GM12878 (cell line): ENCODE results near the gene AGAP2. TPM values are rescaled to one million over a fixed set of nuclear protein-coding genes. Genes with fewer than 3 reads are reported as not detected.

Experiments
- ATF7 ChIP-seq: fragments of 450-650 bp; IDR thresholded peaks from 2 replicates; pipeline ENCODE4 v1.6.1; 2016; ENCODE audit warnings: low read depth, mild to moderate bottlenecking
- BHLHE40 ChIP-seq, 2 experiments: fragments of 450-650 bp in 1 of 2; IDR thresholded peaks; 2 replicates each; pipeline ENCODE4 v1.6.1; 2011 to 2017; ENCODE audit warnings: low read depth in 2 of 2, borderline replicate concordance in 1 of 2, improper control_type of control experiment in 1 of 2, low read length in 1 of 2, mild to moderate bottlenecking in 1 of 2
- JUNB ChIP-seq: IDR thresholded peaks from 2 replicates; pipeline ENCODE4 v1.6.1; 2016; ENCODE audit warnings: antibody characterized with exemption, mild to moderate bottlenecking
- KDM1A ChIP-seq: fragments of 200-600 bp; sonication (generic); IDR thresholded peaks from 2 replicates; pipeline ENCODE4 v1.6.1; 2016; ENCODE audit warnings: borderline replicate concordance
- MTA2 ChIP-seq: fragments of 450-650 bp; IDR thresholded peaks from 2 replicates; pipeline ENCODE4 v1.6.1; 2016; ENCODE audit warnings: low read depth, mild to moderate bottlenecking, moderate library complexity
- PAX8 ChIP-seq: fragments of 450-650 bp; IDR thresholded peaks from 2 replicates; pipeline ENCODE4 v1.6.1; 2017; ENCODE audit warnings: mild to moderate bottlenecking, moderate library complexity
- PML ChIP-seq: IDR thresholded peaks from 2 replicates; pipeline ENCODE4 v1.6.1; 2012; ENCODE audit warnings: low read length, inconsistent platforms
- POU2F2 ChIP-seq: IDR thresholded peaks from 3 replicates; pipeline ENCODE4 v1.6.1; 2011; ENCODE audit warnings: low read depth, mild to moderate bottlenecking, low read length, borderline replicate concordance
- RUNX3 ChIP-seq: IDR thresholded peaks from 2 replicates; pipeline ENCODE4 v1.6.1; 2012; ENCODE audit warnings: low read length, inconsistent platforms
- SP1 ChIP-seq: IDR thresholded peaks from one replicate; pipeline ENCODE4 v1.6.1; 2011; ENCODE audit warnings: low read depth, low read length
- SUPT20H ChIP-seq: IDR thresholded peaks from 2 replicates; pipeline ENCODE4 v1.6.1; 2011; ENCODE audit warnings: low read depth, mild to moderate bottlenecking, low read length, moderate library complexity, borderline replicate concordance; ENCODE audit not compliant: control insufficient read depth
- TCF3 ChIP-seq: IDR thresholded peaks from 2 replicates; pipeline ENCODE4 v1.6.1; 2012; ENCODE audit warnings: low read depth, mild to moderate bottlenecking, low read length, borderline replicate concordance; ENCODE audit not compliant: insufficient read depth
- YY1 ChIP-seq: IDR thresholded peaks from 2 replicates; pipeline ENCODE4 v1.6.1; 2011; ENCODE audit warnings: low read depth, mild to moderate bottlenecking, low read length
- polyA plus RNA-seq, 11 experiments: library from polyadenylated mRNA; depleted of rRNA in 4 of 11; unstranded in 6 of 11; stranded (reverse) in 5 of 11; fragments of >200 nt; fragmentation: Nextera tagmentation in 4 of 11; fragmentation: Illumina TruSeq in 1 of 11; extraction: Ambion mirVana in 4 of 11; extraction: Trizol in 1 of 11; gene quantifications; 1 replicate in 1 of 11; 2 replicates in 10 of 11; pipeline versions ENCODE4 v1.2.1 to v1.2.3, GENCODE V29; 2011 to 2016; ENCODE audit warnings: inconsistent platforms in 2 of 11, missing spikeins in 2 of 11, low read depth in 1 of 11
- total RNA-seq, 4 experiments: library from RNA; depleted of rRNA in 3 of 4; stranded (reverse); fragments of >200 nt in 3 of 4; fragmentation: Illumina TruSeq in 1 of 4; extraction: Trizol in 1 of 4; gene quantifications; 2 replicates each; pipeline versions ENCODE4 v1.2.1 to v1.2.3, GENCODE V29; 2013 to 2021
- TF ChIP-seq, protein P1 (sequence below): fragments of 450-650 bp; IDR thresholded peaks from 2 replicates; pipeline ENCODE4 v1.6.1; 2016; ENCODE audit warnings: mild to moderate bottlenecking, moderate library complexity, borderline replicate concordance
- TF ChIP-seq, protein P2 (sequence below), 3 experiments: IDR thresholded peaks in 2 of 3; conservative IDR thresholded peaks in 1 of 3; 2 replicates each; pipeline ENCODE4 v1.5.1; 2011; ENCODE audit warnings: low read depth in 3 of 3, low read length in 3 of 3, mild to moderate bottlenecking in 3 of 3, control low read depth in 2 of 3, moderate library complexity in 2 of 3, inconsistent platforms in 1 of 3, mixed read lengths in 1 of 3; ENCODE audit not compliant: control insufficient read depth in 2 of 3, insufficient read depth in 1 of 3; ENCODE audit errors: extremely low read depth in 1 of 3
- TF ChIP-seq, protein P3 (sequence below): fragments of 450-650 bp; IDR thresholded peaks from 2 replicates; pipeline ENCODE4 v1.6.1; 2016; ENCODE audit warnings: mild to moderate bottlenecking
- TF ChIP-seq, protein P4 (sequence below): fragments of 450-650 bp; formaldehyde crosslinking; IDR thresholded peaks from 2 replicates; pipeline ENCODE4 v1.4.0; 2020; ENCODE audit warnings: mild to moderate bottlenecking, moderate library complexity

The AGAP2 gene
- total and polyA plus RNA-seq, 10 of the 15 experiments (the other 5 are each of a cell fraction or from before 2014, with no cell fraction given): 0.29 to 19.8 (median 11.0) TPM

DNA sequence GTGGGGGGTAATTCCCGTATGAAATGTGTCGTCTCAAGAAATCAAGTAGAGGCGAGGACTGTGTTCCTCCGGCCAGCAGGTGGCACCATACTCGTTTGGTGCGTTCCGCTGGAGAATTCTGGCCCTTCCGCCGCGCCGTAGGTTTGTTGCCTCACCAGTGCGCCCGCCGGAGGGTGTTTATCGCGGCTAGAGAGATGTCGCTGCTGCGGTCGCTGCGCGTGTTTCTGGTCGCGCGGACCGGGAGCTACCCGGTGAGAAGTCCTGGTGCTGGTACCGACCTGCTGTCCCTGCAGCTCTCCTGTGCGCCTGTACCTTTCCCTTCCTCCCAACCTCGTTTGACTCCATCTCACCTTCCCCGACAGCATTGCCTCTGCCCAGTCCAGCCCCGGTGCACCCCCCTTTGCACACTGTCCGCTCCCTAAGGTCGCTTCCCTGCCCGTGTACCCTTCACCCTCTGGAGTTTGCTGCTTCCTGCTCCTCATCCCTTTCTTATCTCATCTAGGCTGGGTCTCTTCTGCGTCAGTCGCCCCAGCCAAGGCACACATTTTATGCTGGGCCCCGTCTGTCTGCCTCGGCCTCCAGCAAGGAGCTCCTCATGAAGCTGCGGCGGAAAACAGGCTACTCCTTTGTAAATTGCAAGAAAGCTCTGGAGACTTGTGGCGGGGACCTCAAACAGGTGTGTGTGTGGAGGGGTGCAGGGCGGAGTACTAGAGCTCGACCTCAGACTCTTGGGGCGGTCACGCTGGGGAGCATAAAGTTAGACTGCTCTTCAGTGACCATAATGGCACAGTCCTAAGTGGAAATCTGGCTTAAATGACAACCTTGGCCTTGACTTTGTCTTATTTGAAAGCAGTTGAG, 44.3 kb upstream of the AGAP2 start, which contains the start of gene TSFM (continued):
- TF ChIP-seq, protein P1, sequence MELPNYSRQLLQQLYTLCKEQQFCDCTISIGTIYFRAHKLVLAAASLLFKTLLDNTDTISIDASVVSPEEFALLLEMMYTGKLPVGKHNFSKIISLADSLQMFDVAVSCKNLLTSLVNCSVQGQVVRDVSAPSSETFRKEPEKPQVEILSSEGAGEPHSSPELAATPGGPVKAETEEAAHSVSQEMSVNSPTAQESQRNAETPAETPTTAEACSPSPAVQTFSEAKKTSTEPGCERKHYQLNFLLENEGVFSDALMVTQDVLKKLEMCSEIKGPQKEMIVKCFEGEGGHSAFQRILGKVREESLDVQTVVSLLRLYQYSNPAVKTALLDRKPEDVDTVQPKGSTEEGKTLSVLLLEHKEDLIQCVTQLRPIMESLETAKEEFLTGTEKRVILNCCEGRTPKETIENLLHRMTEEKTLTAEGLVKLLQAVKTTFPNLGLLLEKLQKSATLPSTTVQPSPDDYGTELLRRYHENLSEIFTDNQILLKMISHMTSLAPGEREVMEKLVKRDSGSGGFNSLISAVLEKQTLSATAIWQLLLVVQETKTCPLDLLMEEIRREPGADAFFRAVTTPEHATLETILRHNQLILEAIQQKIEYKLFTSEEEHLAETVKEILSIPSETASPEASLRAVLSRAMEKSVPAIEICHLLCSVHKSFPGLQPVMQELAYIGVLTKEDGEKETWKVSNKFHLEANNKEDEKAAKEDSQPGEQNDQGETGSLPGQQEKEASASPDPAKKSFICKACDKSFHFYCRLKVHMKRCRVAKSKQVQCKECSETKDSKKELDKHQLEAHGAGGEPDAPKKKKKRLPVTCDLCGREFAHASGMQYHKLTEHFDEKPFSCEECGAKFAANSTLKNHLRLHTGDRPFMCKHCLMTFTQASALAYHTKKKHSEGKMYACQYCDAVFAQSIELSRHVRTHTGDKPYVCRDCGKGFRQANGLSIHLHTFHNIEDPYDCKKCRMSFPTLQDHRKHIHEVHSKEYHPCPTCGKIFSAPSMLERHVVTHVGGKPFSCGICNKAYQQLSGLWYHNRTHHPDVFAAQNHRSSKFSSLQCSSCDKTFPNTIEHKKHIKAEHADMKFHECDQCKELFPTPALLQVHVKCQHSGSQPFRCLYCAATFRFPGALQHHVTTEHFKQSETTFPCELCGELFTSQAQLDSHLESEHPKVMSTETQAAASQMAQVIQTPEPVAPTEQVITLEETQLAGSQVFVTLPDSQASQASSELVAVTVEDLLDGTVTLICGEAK: peak; percentile 36; the same call in 1 of the 2 replicates
- TF ChIP-seq MTA2 (0 out of 2 replicates have a peak, but pooled peaks have one; percentile 28), SUPT20H (no peak), POU2F2 (peak; percentile 72; the same call in 2 of the 3 replicates), JUNB (no peak), TCF3 (no peak), KDM1A (no peak), ATF7 (peak; percentile 71), PML (peak; percentile 92; the same call in 1 of the 2 replicates), SP1 (peak; percentile 59), YY1 (peak; percentile 88), RUNX3 (peak; percentile 87), BHLHE40 (IDR thresholded peaks at IDR 0.05; ENCODE audit: borderline replicate concordance in 1 of 2, low read depth in 2 of 2, low read length in 1 of 2) (peak; percentile 65 to 73; a peak in 3 of 4 replicates), PAX8 (no peak)
- TF ChIP-seq, protein P2, sequence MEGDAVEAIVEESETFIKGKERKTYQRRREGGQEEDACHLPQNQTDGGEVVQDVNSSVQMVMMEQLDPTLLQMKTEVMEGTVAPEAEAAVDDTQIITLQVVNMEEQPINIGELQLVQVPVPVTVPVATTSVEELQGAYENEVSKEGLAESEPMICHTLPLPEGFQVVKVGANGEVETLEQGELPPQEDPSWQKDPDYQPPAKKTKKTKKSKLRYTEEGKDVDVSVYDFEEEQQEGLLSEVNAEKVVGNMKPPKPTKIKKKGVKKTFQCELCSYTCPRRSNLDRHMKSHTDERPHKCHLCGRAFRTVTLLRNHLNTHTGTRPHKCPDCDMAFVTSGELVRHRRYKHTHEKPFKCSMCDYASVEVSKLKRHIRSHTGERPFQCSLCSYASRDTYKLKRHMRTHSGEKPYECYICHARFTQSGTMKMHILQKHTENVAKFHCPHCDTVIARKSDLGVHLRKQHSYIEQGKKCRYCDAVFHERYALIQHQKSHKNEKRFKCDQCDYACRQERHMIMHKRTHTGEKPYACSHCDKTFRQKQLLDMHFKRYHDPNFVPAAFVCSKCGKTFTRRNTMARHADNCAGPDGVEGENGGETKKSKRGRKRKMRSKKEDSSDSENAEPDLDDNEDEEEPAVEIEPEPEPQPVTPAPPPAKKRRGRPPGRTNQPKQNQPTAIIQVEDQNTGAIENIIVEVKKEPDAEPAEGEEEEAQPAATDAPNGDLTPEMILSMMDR (IDR thresholded peaks at IDR 0.05 in 2 of 3, conservative IDR thresholded peaks at IDR 0.05 in 1 of 3; ENCODE audit: control insufficient read depth in 2 of 3, extremely low read depth in 1 of 3, insufficient read depth in 1 of 3, low read depth in 3 of 3, low read length in 3 of 3): peak; percentile 87 to 96 (median 96)
- TF ChIP-seq, protein P3, sequence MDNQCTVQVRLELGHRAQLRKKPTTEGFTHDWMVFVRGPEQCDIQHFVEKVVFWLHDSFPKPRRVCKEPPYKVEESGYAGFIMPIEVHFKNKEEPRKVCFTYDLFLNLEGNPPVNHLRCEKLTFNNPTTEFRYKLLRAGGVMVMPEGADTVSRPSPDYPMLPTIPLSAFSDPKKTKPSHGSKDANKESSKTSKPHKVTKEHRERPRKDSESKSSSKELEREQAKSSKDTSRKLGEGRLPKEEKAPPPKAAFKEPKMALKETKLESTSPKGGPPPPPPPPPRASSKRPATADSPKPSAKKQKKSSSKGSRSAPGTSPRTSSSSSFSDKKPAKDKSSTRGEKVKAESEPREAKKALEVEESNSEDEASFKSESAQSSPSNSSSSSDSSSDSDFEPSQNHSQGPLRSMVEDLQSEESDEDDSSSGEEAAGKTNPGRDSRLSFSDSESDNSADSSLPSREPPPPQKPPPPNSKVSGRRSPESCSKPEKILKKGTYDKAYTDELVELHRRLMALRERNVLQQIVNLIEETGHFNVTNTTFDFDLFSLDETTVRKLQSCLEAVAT: peak; percentile 76; the same call in 1 of the 2 replicates
- TF ChIP-seq, protein P4, sequence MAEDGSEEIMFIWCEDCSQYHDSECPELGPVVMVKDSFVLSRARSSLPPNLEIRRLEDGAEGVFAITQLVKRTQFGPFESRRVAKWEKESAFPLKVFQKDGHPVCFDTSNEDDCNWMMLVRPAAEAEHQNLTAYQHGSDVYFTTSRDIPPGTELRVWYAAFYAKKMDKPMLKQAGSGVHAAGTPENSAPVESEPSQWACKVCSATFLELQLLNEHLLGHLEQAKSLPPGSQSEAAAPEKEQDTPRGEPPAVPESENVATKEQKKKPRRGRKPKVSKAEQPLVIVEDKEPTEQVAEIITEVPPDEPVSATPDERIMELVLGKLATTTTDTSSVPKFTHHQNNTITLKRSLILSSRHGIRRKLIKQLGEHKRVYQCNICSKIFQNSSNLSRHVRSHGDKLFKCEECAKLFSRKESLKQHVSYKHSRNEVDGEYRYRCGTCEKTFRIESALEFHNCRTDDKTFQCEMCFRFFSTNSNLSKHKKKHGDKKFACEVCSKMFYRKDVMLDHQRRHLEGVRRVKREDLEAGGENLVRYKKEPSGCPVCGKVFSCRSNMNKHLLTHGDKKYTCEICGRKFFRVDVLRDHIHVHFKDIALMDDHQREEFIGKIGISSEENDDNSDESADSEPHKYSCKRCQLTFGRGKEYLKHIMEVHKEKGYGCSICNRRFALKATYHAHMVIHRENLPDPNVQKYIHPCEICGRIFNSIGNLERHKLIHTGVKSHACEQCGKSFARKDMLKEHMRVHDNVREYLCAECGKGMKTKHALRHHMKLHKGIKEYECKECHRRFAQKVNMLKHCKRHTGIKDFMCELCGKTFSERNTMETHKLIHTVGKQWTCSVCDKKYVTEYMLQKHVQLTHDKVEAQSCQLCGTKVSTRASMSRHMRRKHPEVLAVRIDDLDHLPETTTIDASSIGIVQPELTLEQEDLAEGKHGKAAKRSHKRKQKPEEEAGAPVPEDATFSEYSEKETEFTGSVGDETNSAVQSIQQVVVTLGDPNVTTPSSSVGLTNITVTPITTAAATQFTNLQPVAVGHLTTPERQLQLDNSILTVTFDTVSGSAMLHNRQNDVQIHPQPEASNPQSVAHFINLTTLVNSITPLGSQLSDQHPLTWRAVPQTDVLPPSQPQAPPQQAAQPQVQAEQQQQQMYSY (CRISPR knock-in tag): no peak
